ENCODE data around the gene PAQR7.

The PAQR7 gene

GRCh38 chr1:25869909-25870606 lies 5.5 kb downstream of the PAQR7 start:
- no peak for TF ChIP-seq CTCF (IDR thresholded peaks at IDR 0.05; ENCODE audit: unreplicated experiment in 3 of 3)
- Mint-ChIP-seq H3K4me3 (peak overlapping the region in 1 of 3 experiments; percentile 47), H3K27me3 (ENCODE audit: low read depth) (no peaks in the 10 kb centered on the region), H3K9me3 (no peaks in the 10 kb centered on the region), H3K36me3 (ENCODE audit: low read depth) (peaks cover 8% of the 10 kb centered on the region), H3K27ac (peak overlapping the region; percentile 73 to 96 (median 74)), H3K4me1 (peaks cover 23% of the 10 kb centered on the region)

GRCh38 chr1:25867210-25867991 lies 8.1 kb downstream of the PAQR7 start:
- peaks cover 25% of the 10 kb centered on the region for H3K36me3 Mint-ChIP-seq (ENCODE audit: low read depth)
- peaks cover 14% of the 10 kb centered on the region for H3K4me1 Mint-ChIP-seq
- TF ChIP-seq CTCF (IDR thresholded peaks at IDR 0.05; ENCODE audit: unreplicated experiment in 3 of 3): no peak
- peak overlapping the region; percentile 85 to 96 (median 89) for H3K27ac Mint-ChIP-seq
- no peaks in the 10 kb centered on the region for H3K9me3 Mint-ChIP-seq
- H3K27me3 Mint-ChIP-seq (ENCODE audit: low read depth): no peaks in the 10 kb centered on the region
- H3K4me3 Mint-ChIP-seq: peak overlapping the region in 1 of 3 experiments; percentile 11

- H3K4me3 Mint-ChIP-seq: peak overlapping the region in 2 of 3 experiments; percentile 46 to 49
- H3K36me3 Mint-ChIP-seq (ENCODE audit: low read depth): peaks cover 28% of the 10 kb centered on the region
- peak overlapping the region; percentile 66 to 96 (median 87) for H3K27ac Mint-ChIP-seq
- peaks cover 23% of the 10 kb centered on the region for H3K4me1 Mint-ChIP-seq
- TF ChIP-seq CTCF (IDR thresholded peaks at IDR 0.05; ENCODE audit: unreplicated experiment in 3 of 3): no peak
- H3K27me3 Mint-ChIP-seq (ENCODE audit: low read depth): peaks cover 4% of the 10 kb centered on the region
- H3K9me3 Mint-ChIP-seq: no peaks in the 10 kb centered on the region
Observed at GRCh38 chr1:25866288-25866687, 9.2 kb downstream of the PAQR7 start.

GRCh38 chr1:25864434-25864833 lies 11.1 kb downstream of the PAQR7 start:
- peaks cover 33% of the 10 kb centered on the region for H3K36me3 Mint-ChIP-seq (ENCODE audit: low read depth)
- H3K27ac Mint-ChIP-seq: peak overlapping the region in 2 of 3 experiments; percentile 16 to 29
- peaks cover 28% of the 10 kb centered on the region for H3K4me1 Mint-ChIP-seq
- H3K9me3 Mint-ChIP-seq: no peaks in the 10 kb centered on the region
- peaks cover 4% of the 10 kb centered on the region for H3K27me3 Mint-ChIP-seq (ENCODE audit: low read depth)
- no peak overlapping the region for H3K4me3 Mint-ChIP-seq
- no peak for TF ChIP-seq CTCF (IDR thresholded peaks at IDR 0.05; ENCODE audit: unreplicated experiment in 3 of 3)

GRCh38 chr1:25863486-25864262 lies 11.8 kb downstream of the PAQR7 start:
- Mint-ChIP-seq H3K9me3 (no peaks in the 10 kb centered on the region), H3K27ac (peak overlapping the region in 2 of 3 experiments; percentile 16 to 29), H3K4me3 (no peak overlapping the region), H3K36me3 (ENCODE audit: low read depth) (peaks cover 33% of the 10 kb centered on the region), H3K27me3 (ENCODE audit: low read depth) (peaks cover 8% of the 10 kb centered on the region), H3K4me1 (peaks cover 35% of the 10 kb centered on the region)
- TF ChIP-seq CTCF (IDR thresholded peaks at IDR 0.05; ENCODE audit: unreplicated experiment in 3 of 3): no peak

All from nephron (organoid).